GM19043 (cell line): ENCODE results near the gene TCL1A.
"Not testable (repeated sequence)": the region's sequence is repeated elsewhere in the genome, so short reads cannot be mapped to it uniquely, and the experiment has no call there.

Experiments used
- ATAC-seq: cut with Tn5 transposase; IDR thresholded peaks from one replicate; pipeline ENCODE4 v1.9.1; 2021; ENCODE audit warnings: low read depth; ENCODE audit not compliant: unreplicated experiment

The TCL1A gene

DNA sequence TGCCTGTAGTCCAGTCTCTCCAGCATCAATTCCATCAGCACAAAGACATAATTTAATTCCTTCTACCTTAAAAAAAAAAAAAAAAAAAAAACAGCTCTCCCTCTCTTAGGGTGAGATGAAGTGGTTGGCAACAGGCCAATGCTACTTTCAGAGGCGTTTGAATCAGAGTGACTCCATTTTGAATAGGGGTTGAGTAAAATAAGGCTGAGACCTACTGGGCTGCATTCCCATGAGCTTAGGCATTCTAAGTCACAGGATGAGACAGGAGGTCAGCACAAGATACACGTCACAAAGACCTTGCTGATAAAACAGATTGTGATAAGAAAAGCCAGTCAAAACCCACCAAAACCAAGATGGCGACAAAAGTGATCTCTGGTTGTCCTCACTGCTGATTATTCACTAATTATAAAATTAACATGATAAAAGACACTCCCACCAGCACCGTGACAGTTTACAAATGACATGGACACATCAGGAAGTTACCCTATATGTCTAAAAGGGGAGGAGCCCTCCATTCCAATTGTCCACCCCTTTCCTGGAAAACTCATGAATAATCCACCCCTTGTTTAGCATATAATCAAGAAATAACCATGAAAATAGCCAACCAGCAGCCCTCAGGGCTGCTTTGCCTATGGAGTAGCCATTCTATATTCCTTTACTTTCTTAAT lies 34.6 kb downstream of the TCL1A start:
- ATAC-seq, result no peak

DNA sequence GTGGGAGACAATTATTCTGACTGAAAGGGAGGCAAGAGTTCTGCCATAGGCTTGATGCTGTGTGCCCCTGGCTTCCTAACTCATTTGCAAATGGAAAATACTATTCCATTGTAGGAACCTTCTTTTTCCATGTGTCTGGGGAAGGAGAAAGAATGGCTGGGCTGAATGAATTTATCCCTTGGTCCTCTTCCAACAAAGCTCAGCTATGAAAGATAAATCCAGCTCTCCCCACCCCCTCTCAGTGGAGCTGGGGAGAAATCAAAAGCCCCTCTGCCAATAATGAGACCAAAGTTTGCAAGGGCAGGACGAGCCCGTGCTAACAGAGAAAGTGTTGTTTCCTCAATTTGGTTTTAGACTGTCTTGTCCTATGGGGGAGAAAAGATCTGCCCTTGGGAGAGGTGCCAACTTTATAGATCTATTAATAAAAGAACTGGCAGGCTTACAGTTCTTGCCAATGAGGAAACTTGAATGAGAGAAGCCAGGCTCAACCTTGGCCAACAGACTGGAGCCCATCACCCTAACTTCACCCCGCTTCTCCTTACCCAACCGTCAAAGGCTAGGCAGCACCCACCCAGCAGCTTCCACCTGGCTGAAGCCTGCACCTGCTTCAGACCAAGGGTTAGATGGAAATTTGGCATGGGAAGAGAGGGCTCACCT lies 36.6 kb downstream of the TCL1A start:
- ATAC-seq, result no peak

DNA sequence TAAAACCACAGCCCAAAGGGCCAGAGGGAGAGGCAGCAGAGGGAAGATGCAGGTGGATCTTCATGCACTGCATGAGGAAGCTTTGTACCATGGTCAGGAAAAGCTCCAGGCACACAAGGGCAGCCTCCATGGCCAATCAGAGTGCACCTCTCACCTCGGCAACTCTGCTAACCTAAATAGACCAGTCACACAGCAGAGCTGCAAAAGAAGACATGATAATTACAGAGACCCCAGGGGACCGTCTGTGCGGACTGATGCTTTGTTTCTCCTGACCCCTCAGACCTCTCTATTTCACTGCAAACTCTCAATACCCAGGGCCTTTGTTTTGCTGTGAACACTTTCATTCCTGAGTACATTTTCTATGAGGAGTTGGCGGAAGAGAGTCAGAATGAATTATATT lies 38.4 kb downstream of the TCL1A start:
- no peak for ATAC-seq

DNA sequence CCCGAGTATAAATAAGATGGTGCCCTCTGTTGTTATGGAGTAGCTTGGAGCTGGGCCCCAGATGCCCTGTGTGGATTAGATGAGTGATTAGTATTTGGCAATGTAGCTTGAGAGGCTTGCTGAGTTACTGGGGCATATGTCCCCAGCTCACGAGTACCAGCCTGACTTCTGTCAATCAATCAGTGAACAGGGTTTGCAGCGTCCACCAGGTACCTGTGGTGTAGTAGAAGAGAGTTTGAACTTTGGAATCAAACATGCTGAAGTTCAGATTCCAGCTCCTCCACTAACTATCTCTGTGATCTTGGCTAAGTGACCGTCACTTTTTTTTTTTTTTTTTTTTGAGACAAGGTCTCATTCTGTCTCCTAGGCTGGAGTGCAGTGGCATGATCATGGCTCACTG lies 39.3 kb downstream of the TCL1A start:
- ATAC-seq, result no peak

DNA sequence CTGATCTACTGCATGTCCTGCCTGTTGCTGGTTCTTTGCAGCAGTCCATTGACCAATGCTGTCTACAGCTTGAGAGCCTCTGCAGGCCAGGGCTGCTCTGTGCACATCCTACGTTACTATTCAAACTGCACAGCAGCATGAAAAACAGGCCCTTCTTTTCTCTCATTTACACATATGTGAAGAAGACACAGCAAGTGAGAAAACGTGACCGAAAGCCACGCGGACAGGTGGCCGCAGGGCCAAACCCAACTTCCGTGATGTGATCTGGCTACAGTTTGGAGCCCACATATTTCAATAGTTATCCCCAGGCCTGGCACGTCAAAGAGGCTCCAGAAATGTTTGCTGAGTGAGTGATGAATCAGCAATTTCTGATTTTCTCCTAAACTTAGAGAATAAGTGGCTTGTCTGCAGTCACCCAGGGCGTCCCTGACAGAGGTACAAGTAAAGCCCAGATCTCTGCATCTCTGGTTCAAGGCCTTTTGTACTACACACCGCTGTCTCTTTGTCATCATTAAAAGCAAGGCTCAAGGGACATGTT lies 45.6 kb downstream of the TCL1A start:
- no peak for ATAC-seq

DNA sequence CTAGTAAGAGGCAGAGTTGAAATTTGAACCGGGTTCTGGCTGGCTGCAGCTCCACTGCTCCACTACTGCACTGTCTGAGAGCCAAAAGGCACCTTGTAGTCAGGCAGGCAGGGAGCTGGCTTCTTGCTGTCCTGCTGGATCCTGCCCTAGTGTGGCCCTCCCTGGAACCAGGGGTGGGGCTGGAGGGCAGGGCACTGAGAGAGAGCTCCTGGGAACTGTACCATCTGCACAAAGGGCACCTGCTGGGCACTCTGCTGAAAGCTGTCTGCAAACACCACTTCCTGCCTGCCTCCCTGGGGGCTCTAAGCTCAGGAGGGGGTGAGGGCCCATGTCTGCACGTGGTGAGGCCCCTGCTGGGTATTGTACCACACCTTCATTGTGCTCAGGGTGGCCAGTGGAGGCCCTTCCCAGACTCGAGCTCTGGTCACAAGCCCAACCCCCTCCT lies 46.7 kb downstream of the TCL1A start:
- no peak for ATAC-seq

DNA sequence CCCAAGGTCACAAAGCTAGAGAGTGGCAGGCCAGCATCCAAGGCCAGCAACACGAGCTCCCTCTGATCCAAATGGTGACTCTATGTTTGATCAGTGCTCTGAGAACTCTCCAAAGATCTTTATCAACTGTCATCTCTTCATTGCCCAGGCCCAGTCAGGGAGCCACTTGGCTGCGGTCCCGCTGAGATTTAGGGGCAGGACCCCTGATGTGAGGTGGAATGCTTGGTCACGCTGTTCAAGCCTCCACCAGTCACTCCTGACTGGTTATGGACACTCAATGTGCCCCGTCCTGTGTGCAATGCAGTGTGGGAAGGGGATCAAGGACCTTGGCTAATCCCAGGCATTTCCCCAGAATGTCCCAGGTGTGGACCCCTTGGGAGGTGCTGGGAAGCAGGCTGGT lies 47.5 kb downstream of the TCL1A start:
- ATAC-seq, result no peak

DNA sequence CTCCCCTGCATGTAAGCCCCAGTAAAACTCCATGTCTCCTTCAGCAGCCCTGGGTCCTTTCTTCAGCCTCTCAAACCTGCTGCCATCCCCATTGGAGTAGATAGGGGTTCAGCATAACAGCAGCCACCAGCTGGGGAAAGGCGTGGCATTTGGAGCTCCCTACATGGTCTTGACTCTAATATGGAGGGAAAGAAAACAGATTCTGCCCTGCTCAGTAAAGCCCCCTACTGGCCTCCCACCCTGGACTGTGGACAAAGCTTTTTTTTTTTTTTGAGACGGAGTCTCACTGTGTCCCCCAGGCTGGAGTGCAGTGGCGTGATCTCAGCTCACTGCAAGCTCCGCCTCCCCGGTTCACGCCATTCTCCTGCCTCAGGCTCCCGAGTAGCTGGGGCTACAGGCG lies 48.4 kb downstream of the TCL1A start:
- ATAC-seq, result not testable (repeated sequence)

DNA sequence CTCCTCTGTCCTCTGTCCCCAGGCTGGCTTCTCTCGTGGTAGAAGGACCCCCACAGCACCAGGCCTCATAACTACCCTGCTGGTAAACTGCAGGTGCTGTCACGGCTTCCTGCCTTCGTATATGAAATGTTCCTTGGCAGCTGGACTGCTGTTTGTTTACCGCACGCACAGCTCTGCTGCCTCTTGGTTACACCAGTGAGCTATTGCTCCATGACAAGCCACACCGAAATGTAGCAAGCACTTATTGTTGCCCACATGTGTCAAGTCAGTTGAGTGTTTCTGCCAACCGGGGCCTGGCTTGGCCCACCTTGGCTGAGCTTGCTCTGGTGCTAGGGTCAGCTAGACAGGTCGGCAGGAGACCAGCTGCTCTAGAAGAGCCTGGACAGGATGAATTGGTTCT lies 49.4 kb downstream of the TCL1A start:
- ATAC-seq, result peak; percentile 38

DNA sequence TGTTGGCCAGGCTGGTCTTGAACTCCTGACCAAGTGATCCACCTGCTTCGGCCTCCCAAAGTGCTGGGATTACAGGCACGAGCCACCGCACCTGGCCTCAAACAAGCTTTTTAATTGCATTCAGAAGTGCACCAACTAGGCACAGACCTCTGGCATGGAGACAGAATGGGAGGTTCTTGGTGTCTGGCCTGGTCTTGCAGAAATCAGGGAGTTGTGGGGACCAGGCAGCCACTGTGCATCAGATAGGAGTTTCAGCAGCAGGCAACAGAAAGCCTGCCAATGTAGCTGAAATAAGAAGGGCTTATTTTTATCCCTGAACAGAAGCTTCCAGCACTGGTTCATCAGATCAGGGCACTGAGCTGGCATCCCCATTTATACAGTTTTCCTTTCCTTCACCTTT lies 49.9 kb downstream of the TCL1A start:
- no peak for ATAC-seq

DNA sequence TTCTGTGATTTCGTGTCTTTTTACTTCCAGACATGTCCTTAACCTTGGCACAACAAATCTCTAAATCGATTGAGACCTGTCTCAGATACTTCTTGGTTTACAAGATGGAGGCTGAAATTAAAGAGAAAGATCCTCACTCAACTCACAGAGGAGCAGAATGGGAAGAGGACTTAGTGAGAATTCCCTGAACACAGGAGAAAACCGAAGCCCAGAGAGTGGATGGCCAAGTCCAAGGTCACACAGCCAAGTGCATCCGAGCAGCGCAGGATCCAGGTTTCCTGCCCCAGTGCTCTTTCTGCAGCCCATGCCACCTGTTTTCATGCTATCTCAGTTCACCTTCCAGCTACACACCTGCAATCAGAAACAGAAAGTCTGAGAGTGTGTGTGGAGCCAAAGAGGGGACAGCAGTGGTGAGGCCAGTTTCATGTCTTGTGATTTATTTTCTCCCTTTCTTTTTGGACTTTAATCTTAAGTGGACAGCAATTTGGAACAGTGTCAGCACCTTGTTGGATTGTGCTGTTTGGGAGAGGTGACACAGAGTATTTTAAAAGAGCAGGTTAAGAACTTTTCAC lies 50.6 kb downstream of the TCL1A start:
- peak; percentile 27 for ATAC-seq

DNA sequence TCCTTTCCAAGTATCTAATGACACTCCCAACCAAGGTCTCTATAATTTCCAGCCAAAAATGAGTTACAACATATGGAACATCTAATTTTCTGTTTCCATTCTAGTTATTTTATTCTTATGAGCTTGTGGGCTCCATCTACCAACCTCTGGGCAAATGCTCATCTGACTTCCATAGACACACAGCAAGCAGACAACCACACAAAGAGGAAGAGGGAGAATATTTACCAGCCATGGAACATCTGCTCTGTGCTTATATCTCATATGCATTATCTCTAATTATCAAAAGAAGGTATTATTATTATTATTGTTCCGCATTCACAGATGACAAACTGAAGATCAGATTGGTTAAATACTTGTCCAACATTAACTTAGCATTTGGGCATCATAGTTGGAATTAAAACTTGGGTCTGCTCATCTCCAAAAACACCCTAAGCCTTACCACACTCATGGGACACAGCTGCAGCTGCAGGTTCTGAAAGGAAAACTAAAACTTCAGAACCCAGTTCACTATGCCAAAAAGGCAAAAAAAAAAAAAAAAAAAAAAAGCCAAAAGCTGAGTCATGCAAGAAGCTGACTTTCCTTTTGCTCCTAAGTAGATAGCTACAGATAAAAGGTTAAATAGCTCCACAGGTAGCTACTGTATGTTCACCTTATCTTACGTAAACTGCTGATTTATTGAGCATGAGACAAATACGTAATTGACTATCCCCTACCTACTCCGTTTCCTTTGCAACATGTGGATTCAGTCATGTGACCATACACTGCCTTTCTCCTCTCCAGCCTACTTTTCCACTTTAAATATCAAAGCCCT lies 51.3 kb downstream of the TCL1A start:
- ATAC-seq, result peak; percentile 20

DNA sequence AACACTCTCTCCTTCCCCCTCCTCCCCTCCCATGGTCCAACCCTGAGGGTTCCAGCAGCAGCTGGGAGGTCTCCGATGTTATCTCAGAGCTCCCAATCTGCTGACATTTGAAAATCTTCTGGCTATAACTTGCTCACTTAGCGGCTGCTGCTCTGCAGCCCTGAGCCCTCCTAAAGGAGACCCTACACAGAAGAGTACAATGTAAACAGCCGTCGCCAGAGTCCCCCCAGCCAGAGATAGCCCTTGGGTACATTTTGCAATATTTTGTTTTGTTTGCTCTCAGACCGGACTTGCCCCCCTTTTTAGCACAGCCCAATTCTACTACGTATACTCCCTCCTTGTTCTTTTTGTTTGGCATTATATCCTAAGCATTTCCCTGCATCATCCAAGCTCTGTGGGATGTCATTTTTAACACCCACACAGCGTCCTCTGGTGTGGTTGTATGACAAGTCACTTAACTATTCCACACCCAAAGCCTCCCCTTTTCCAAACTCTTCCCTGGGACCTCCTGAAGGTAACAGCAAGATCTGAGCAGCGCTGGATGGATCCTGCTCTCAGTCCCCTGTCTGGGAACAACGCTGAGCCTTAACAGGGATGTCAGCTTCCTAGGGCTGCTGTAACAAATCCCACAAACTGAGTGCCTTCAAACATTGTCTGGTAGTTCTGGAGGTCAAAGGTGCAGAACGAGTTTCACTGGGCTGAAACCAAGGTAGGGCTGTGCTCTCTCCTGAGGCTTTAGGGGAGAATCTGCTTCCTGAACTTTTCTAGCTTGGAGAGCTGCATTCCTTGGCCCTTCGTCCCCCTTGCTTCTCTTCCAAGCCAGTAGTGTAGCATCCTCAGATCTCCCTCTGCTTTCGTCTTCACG lies 53.0 kb downstream of the TCL1A start:
- no peak for ATAC-seq

DNA sequence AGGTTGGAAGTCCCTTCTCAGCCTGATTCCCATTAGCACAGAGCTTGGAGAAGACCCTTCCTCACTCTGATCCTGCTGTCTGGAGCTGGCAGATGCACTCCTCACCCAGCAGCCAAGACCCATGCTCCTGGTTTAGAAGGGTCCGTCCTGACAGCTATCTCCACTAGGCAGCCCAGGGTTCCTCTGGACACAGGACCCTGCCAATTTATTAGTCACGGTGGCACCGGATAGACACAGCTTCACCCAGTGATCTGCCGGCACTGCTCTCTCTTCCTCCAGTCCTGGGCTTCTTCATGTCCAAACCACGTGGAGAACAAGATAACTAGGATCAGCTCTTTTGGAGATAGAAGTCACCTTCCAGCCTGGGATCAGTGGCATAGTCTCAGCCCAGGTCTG lies 53.9 kb downstream of the TCL1A start:
- ATAC-seq, result no peak
